Keratinocyte (primary cell): ENCODE data around the gene CSRP1. TPM values are rescaled to one million over a fixed set of nuclear protein-coding genes. Genes with fewer than 3 reads are reported as not detected.

Experiments used
- DNase-seq: peaks from one replicate; pipeline ENCODE4 v3.0.0-alpha.2; 2011; ENCODE audit warnings: low read depth, missing footprints, low spot score
- FAIRE-seq: peaks from 2 replicates; lab custom pipeline; 2011; peaks lifted over from hg19 to GRCh38; lab: Jason Lieb, UNC
- H2AFZ ChIP-seq: 2 replicates; pipeline ENCODE4 v1.6.0; 2012; ENCODE audit warnings: low read length, control low read depth, inconsistent platforms; ENCODE audit not compliant: control insufficient read depth
- H3K27ac ChIP-seq: 2 replicates; pipeline ENCODE4 v1.5.1; 2011; ENCODE audit warnings: low read length; ENCODE audit not compliant: control insufficient read depth, insufficient read depth
- H3K27me3 ChIP-seq: 3 replicates; pipeline ENCODE4 v1.6.0; 2011; ENCODE audit warnings: low read length; ENCODE audit not compliant: control insufficient read depth, insufficient read depth; ENCODE audit errors: extremely low read depth
- H3K36me3 ChIP-seq, 2 experiments: 2 replicates in 1 of 2; 3 replicates in 1 of 2; pipeline ENCODE4 v1.5.1; 2011; ENCODE audit warnings: low read length in 2 of 2, mild to moderate bottlenecking in 1 of 2; ENCODE audit not compliant: control insufficient read depth in 2 of 2, insufficient read depth in 2 of 2; ENCODE audit errors: extremely low read depth in 1 of 2
- H3K4me1 ChIP-seq: 3 replicates; pipeline ENCODE4 v1.5.1; 2011; ENCODE audit warnings: low read length; ENCODE audit not compliant: control insufficient read depth, insufficient read depth; ENCODE audit errors: extremely low read depth
- H3K4me2 ChIP-seq: 3 replicates; pipeline ENCODE4 v1.6.0; 2011; ENCODE audit warnings: low read depth, low read length; ENCODE audit not compliant: control insufficient read depth, insufficient read depth; ENCODE audit errors: extremely low read depth
- H3K4me3 ChIP-seq, 3 experiments: fragments of 200-600 bp in 1 of 3; sonication (generic) in 1 of 3; 2 replicates in 2 of 3; 3 replicates in 1 of 3; pipeline ENCODE4 v1.5.1; 2011 to 2016; ENCODE audit warnings: low read length in 3 of 3, mild to moderate bottlenecking in 3 of 3, control low read depth in 2 of 3, inconsistent platforms in 1 of 3, low read depth in 1 of 3, mixed read lengths in 1 of 3, mixed run types in 1 of 3, moderate library complexity in 1 of 3; ENCODE audit not compliant: control insufficient read depth in 2 of 3, insufficient read depth in 2 of 3; ENCODE audit errors: extremely low read depth in 1 of 3
- H3K79me2 ChIP-seq: 2 replicates; pipeline ENCODE4 v1.6.0; 2012; ENCODE audit warnings: low read length; ENCODE audit not compliant: control insufficient read depth, insufficient read depth
- H3K9ac ChIP-seq: 3 replicates; pipeline ENCODE4 v1.6.0; 2011; ENCODE audit warnings: low read length; ENCODE audit not compliant: control insufficient read depth, insufficient read depth; ENCODE audit errors: extremely low read depth
- H3K9me1 ChIP-seq: 3 replicates; pipeline ENCODE4 v1.6.0; 2011; ENCODE audit warnings: low read length; ENCODE audit not compliant: control insufficient read depth, insufficient read depth; ENCODE audit errors: extremely low read depth
- H3K9me3 ChIP-seq: 2 replicates; pipeline ENCODE4 v1.5.1; 2012; ENCODE audit warnings: low read depth, low read length; ENCODE audit not compliant: control insufficient read depth
- H4K20me1 ChIP-seq: 3 replicates; pipeline ENCODE4 v1.6.0; 2011; ENCODE audit warnings: low read length; ENCODE audit not compliant: control insufficient read depth, insufficient read depth; ENCODE audit errors: extremely low read depth
- CTCF ChIP-seq, 3 experiments: IDR thresholded peaks in 1 of 3; conservative IDR thresholded peaks in 1 of 3; optimal IDR thresholded peaks in 1 of 3; 2 replicates in 2 of 3; 3 replicates in 1 of 3; pipeline versions ENCODE3 to v1.5.1; 2011; ENCODE audit warnings: low read length in 3 of 3, mild to moderate bottlenecking in 3 of 3, moderate library complexity in 2 of 3, control low read depth in 1 of 3, inconsistent platforms in 1 of 3; ENCODE audit not compliant: insufficient read depth in 2 of 3; ENCODE audit errors: extremely low read depth in 1 of 3
- EZH2 ChIP-seq: IDR thresholded peaks from one replicate; pipeline ENCODE4 v1.6.1; 2012; ENCODE audit warnings: inconsistent platforms, mild to moderate bottlenecking, low read length, moderate library complexity
- dilution Hi-C: fragments of 300-500 bp; cut with MboI; formaldehyde crosslinking; loops from one replicate; pipeline ENCODE4 v1.7.0; 2020; ENCODE audit warnings: low sequenced_read_pairs; ENCODE audit not compliant: extremely low pct_ligation_motif_present
- polyA plus RNA-seq, 5 experiments: library from polyadenylated mRNA; depleted of rRNA in 3 of 5; stranded (reverse) in 3 of 5; stranded (forward) in 1 of 5; unstranded in 1 of 5; fragments of >200 nt; gene quantifications; 1 replicate in 1 of 5; 2 replicates in 3 of 5; 3 replicates in 1 of 5; pipeline versions ENCODE4 v1.2.1 to v1.2.3, GENCODE V29; 2011 to 2012; ENCODE audit warnings: missing spikeins in 2 of 5, low read depth in 1 of 5, low replicate concordance in 1 of 5

Gene CSRP1
- polyA plus RNA-seq, 1 donor (not counting 4 experiments of a cell fraction or from before 2014, with no cell fraction given), result 168 TPM

- Histone ChIP-seq H3K9me1 (no peaks in the 10 kb centered on the region), H2AFZ (no peak overlapping the region), H3K4me2 (no peak overlapping the region), H3K36me3 (peaks cover 0 to 4% of the 10 kb centered on the region in 2 experiments), H3K4me3 (no peak overlapping the region), H3K27ac (peak overlapping the region; percentile 99), H3K27me3 (no peaks in the 10 kb centered on the region), H3K79me2 (peaks cover 2% of the 10 kb centered on the region), H3K4me1 (peaks cover 59% of the 10 kb centered on the region), H3K9me3 (no peaks in the 10 kb centered on the region), H4K20me1 (no peaks in the 10 kb centered on the region), H3K9ac (no peak overlapping the region)
- TF ChIP-seq EZH2, result no peak
- TF ChIP-seq CTCF (optimal IDR thresholded peaks at IDR 0.05 in 1 of 3, IDR thresholded peaks at IDR 0.05 in 1 of 3, conservative IDR thresholded peaks at IDR 0.05 in 1 of 3; ENCODE audit: extremely low read depth in 1 of 3, insufficient read depth in 2 of 3, low read length in 3 of 3), result no peak
- dilution Hi-C loops, result no loop called here
- FAIRE-seq (no peak), DNase-seq (no peak)
Measured at GRCh38 chr1:201459775-201460174, 47.1 kb downstream of the CSRP1 start.

- TF ChIP-seq EZH2 (no peak), CTCF (optimal IDR thresholded peaks at IDR 0.05 in 1 of 3, IDR thresholded peaks at IDR 0.05 in 1 of 3, conservative IDR thresholded peaks at IDR 0.05 in 1 of 3; ENCODE audit: extremely low read depth in 1 of 3, insufficient read depth in 2 of 3, low read length in 3 of 3) (no peak)
- H3K27me3 ChIP-seq, result no peaks in the 10 kb centered on the region
- H3K9me3 ChIP-seq, result no peaks in the 10 kb centered on the region
- no peaks in the 10 kb centered on the region for H3K9me1 ChIP-seq
- no peaks in the 10 kb centered on the region for H4K20me1 ChIP-seq
- H3K79me2 ChIP-seq, result peaks cover under 1% of the 10 kb centered on the region
- FAIRE-seq (no peak), DNase-seq (no peak)
- H3K4me3 ChIP-seq, result no peak overlapping the region
- dilution Hi-C loops, result no loop called here
- no peak overlapping the region for H2AFZ ChIP-seq
- peaks cover 0 to under 1% of the 10 kb centered on the region in 2 experiments for H3K36me3 ChIP-seq
- H3K27ac ChIP-seq, result no peak overlapping the region
- no peak overlapping the region for H3K9ac ChIP-seq
- H3K4me2 ChIP-seq, result no peak overlapping the region
- peaks cover 66% of the 10 kb centered on the region for H3K4me1 ChIP-seq
Measured at GRCh38 chr1:201459052-201459451, 47.9 kb downstream of the CSRP1 start.
